A549 (cell line): ENCODE results near the gene SETD3.

Experiments
- CBX8 ChIP-seq: fragments of 200-600 bp; sonication (generic); IDR thresholded peaks from 2 replicates; pipeline ENCODE4 v1.6.1; 2016
- CEBPB ChIP-seq, 2 experiments: fragments of >200 bp in 1 of 2; sonication (Bioruptor Twin) in 1 of 2; formaldehyde crosslinking in 1 of 2; IDR thresholded peaks; 2 replicates each; pipeline ENCODE4 v1.6.1; 2012 to 2016
- CTCF ChIP-seq: fragments of >200 bp; sonication (Bioruptor Twin); formaldehyde crosslinking; IDR thresholded peaks from 3 replicates; pipeline ENCODE4 v1.5.1; 2016
- JUN ChIP-seq, 2 experiments: fragments of >200 bp; sonication (Bioruptor Twin); formaldehyde crosslinking; IDR thresholded peaks; 2 replicates in 1 of 2; 3 replicates in 1 of 2; pipeline ENCODE4 v1.6.1; 2016 to 2017
- KDM5A ChIP-seq: fragments of 200-600 bp; sonication (generic); IDR thresholded peaks from 2 replicates; pipeline ENCODE4 v1.6.1; 2016; ENCODE audit warnings: antibody characterized with exemption, mild to moderate bottlenecking
- MYC ChIP-seq: IDR thresholded peaks from 2 replicates; pipeline ENCODE4 v1.6.1; 2012; ENCODE audit warnings: mild to moderate bottlenecking, inconsistent platforms, low read length, improper control_type of control experiment, borderline replicate concordance
- PBX3 ChIP-seq: IDR thresholded peaks from 2 replicates; pipeline ENCODE4 v1.6.1; 2012
- POLR2A ChIP-seq: IDR thresholded peaks from 2 replicates; pipeline ENCODE4 v1.6.1; 2012; ENCODE audit warnings: mild to moderate bottlenecking, low read length
- REST ChIP-seq: fragments of 200-600 bp; sonication (generic); IDR thresholded peaks from 2 replicates; pipeline ENCODE4 v1.6.1; 2016; ENCODE audit warnings: antibody characterized with exemption, mild to moderate bottlenecking, moderate library complexity
- USF2 ChIP-seq: fragments of 450-650 bp; IDR thresholded peaks from 2 replicates; pipeline ENCODE4 v1.6.1; 2014; ENCODE audit warnings: antibody characterized with exemption

GRCh38 chr14:99407416-99407815, 73.2 kb downstream of the SETD3 start:
- TF ChIP-seq PBX3 (no peak), CTCF (no peak), KDM5A (no peak), MYC (no peak), POLR2A (no peak), CBX8 (no peak), USF2 (no peak), REST (no peak), CEBPB (IDR thresholded peaks at IDR 0.05) (no peak), JUN (IDR thresholded peaks at IDR 0.05) (no peak)
